Measurements from ENCODE around the gene TAF1D.
"Not testable (repeated sequence)": the region's sequence is repeated elsewhere in the genome, so short reads cannot be mapped to it uniquely, and the experiment has no call there.

The TAF1D gene

DNA sequence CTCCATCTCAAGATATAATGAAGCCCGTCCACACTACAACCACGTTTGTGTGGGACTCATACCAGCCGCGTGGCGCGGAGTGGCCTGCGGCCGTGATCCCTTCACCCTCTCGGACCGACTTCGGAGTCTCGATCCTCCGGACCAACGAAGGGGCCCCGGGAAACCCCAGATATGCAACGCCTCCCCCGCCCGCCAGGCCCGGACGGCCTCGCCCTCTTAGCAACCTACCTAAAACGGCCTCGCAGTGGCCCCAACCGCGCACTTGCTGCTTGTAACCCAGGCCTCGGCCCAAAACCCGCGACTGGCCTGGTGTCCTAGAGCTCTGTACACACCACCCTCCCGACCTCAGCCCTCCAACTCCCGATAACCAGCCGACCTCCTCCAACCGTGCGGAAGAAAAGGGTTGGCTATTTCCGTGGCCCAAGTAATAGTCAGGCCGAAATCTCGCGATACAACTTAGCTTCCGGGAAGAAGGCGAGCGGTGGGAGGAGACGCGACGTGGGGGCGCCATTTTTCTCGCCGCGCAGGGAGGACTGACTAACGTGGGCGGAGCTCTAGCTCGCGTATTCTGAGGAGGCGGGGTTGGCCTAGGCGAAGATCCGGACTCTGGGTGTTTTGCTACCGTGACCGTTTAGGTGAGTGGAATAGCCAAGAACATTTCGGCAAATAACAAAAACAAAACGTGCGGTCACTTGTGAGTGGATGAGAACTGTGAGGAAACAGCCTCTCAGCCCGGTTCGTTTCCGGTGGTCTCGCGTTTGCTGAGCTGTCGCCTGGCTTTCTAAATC lies at the start of gene TAF1D, which contains the start of gene C11orf54:
Gene TAF1D (minus strand): TSS at position 402 of the 788 bp plus-strand sequence. CDS start 2,191 bp downstream, outside the sequence.
Gene C11orf54 (plus strand): TSS at position 579 of the 788 bp plus-strand sequence. CDS start 5,722 bp downstream, outside the sequence.
- DNase-seq = peak; percentile 97

DNA sequence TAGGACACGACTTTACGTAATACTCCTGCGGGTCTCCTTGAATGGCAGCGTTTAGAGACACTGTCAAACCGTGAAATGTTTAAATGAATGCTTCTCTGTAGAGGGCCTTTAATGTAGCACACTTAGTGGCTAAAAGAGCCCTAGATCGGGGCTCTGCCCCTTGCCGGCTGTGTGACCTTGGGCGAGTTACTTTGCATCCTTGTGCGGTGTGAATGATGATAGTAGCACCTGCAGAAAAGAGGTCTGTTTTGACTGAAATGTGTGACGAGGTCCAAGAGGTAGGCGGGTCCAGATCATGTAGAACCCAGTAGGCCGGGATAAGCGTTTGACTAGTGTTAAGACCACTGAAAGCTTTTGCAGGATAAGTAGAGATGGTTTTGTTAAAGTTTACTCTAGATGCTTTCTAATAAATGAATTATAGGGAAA lies 43.7 kb upstream of the TAF1D start:
- no peak for DNase-seq

DNA sequence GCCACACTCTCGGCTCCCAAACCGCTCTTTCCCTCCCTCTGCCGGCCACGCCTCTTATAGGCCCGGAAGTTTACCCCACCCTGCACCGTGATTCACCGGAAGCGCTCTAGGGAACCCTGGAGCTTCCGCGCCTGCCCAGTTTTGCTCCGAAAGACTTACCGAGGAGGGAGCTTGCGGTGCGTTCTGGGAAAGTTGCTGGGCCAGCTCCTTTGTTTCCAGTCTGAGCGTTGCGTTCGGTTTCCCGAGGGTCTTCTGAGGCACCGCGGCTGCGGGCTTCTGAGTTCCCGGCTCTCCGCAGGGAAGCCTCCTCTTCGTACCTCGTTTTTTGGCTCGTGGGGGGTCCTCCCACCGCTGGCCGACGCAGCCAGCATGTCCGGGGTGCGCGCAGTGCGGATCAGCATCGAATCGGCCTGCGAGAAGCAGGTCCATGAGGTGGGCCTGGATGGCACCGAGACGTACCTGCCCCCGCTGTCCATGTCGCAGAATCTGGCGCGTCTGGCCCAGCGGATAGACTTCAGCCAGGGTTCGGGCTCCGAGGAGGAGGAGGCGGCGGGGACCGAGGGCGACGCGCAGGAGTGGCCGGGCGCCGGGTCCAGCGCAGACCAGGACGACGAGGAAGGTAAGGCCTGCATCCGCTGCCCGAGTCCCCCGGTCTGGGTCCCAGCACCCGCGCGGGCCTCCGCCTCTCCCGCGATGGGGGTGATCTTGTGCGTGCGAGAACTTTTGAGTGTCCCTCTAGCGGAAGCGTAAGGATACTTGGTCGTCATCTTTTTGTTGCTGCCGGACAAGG lies 43.0 kb upstream of the TAF1D start, which contains the start of gene MED17:
Gene MED17 (plus strand): TSS at position 138 of the 790 bp plus-strand sequence. CDS start 232 bp downstream, at position 370.
- peak; percentile 86 for DNase-seq

- DNase-seq = no peak
Observed at GRCh38 chr11:93783765-93784144, 42.5 kb upstream of the TAF1D start.

DNA sequence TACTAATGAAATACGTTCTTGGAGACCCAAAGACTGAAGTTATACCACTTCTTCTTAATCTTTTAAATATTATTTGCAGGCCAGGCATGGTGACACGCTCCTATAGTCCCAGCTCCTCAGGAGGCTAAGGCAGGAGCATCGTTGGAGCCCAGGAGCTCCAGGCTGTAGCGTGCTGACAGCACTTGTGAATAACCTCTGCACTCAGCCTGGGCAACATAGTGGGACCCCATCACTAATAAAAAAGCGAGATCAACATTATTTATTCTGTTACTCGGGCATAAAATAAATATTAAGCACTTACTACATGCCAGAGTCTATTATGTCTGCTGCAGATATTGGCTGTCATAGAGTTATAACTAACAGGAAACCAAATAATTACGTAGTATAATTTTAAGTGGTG lies 42.1 kb upstream of the TAF1D start:
- no peak for DNase-seq

GRCh38 chr11:93775289-93775688 lies 34.0 kb upstream of the TAF1D start:
- DNase-seq = no peak

GRCh38 chr11:93774560-93774959 lies 33.3 kb upstream of the TAF1D start:
- not testable (repeated sequence) for DNase-seq

DNA sequence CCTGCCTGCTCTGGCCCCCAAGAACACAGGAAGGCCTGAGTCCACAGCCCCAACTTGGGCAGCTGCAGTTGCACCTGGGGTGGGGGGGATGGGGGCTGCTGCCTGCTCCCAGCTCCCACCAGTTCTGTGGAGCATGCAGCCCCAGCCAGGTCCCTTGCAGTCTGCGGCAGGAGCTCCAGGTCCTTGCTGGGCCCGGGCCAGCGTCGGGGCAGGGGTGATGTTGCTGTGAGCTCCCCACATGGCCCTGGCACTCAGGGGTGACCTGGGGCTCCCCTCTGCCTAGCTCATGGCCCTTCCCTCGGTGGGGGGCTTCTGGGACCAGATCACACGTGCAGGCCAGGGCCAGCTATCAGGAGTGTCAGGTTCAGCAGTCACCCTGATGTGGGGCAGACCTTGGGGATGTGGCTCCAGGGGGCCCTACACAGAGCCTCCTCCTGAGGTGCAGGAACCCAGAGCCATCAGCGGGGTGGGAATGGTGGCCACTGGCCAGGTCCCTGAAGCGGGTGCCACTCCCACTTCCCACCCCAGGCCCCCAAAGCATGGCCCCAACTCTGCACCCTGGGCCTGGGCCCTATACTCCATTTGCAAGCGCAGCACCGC lies 32.4 kb upstream of the TAF1D start:
- no peak for DNase-seq

DNA sequence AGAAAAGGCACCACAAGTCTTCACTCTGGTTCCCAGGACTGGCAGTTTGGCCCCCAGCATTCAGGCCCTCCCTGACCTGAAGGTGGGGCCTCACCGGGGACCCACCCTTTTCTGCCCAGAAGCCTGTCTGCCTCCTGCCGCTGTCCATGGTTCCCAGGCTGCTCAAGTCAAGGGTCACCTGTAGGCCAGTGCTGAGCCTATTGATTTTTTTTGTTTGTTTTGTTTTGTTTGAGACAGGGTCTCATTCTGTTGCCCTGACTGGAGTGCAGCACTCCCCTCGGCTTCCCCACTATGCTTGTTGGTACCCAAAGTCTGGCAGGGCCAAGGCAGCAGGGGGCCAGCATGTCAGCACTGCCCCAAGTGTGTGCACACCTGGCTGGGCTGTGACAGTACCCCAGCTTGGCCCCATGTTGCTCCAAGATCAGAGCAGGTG lies 31.8 kb upstream of the TAF1D start:
- no peak for DNase-seq

DNA sequence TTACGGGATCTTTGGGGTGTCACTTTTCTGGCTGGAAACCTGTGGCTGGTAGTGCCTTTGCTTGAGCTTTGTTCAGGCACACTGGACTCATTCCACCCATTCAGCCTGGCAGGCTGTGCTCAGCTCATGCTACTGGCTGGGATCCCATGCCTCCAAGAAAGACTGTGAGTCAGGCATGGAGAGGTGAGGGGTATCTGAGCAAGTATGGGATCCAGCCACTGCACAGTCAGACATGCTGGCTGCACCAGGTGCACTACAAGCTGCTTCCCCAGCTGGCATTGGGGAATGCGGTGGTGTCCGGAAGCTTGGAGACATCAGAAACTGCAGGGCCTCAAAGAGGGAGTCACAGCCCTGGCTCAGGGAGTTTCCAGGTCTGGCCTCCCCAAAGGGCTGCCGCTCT lies 30.8 kb upstream of the TAF1D start:
- DNase-seq = no peak

DNA sequence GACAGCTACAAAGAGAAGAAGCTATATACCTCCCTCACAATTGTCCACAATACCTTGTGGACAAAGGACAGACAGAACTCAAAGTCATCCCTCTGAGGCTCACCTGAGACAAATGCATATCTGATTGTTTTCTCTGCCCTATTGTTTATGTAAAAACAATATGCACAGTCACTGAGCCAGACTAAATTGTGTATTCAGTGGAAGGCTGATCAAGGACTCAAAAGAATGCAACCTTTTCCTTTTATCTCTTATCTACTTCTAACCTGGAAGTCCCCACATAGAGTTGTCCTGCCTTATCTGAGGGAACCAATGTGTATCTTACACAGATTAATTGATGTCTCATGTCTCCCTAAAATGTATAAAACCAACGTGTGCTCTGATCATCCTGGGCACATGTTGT lies 28.9 kb upstream of the TAF1D start:
- no peak for DNase-seq

GRCh38 chr11:93767018-93767417 lies 25.7 kb upstream of the TAF1D start:
- no peak for DNase-seq

GRCh38 chr11:93766504-93766903 lies 25.2 kb upstream of the TAF1D start:
- DNase-seq = no peak

DNA sequence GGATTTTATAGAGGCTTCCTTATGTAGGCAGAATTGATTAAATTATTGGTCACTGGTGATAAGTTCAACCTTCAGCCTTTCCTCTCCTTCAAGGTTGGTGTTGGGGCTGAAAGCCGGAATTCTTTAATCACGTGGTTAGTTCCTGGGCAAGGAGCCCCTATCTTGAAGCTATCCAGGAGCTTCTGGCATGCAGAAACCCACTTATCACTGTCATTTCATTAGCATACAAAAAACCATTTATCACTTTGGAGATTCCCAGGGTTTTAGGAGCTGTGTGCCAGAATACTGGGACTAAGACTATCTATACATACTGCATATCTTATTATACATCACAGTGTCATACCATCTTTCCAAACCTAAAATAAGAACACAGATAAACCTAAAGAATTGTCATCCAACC lies 24.3 kb upstream of the TAF1D start:
- DNase-seq = no peak

DNA sequence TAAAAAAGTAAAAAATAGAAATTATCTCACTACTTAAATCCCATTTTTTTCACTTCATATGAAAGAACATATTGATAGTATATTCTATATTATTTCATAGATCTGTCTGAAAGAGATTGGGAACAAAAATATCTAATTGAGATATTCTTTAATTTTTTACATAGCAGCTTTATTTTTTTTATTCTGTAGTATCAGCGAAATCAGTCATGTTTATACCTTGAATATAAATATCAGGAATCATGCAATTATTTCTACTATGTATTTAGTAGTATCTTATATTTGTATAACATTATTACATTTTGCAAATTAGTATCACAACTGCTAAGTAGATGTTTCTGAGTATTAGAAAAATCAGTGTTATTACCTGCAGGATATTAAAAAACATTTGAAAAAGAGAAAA lies 20.6 kb upstream of the TAF1D start:
- no peak for DNase-seq

- DNase-seq = not testable (repeated sequence)
Observed at GRCh38 chr11:93759123-93759522, 17.8 kb upstream of the TAF1D start.

DNA sequence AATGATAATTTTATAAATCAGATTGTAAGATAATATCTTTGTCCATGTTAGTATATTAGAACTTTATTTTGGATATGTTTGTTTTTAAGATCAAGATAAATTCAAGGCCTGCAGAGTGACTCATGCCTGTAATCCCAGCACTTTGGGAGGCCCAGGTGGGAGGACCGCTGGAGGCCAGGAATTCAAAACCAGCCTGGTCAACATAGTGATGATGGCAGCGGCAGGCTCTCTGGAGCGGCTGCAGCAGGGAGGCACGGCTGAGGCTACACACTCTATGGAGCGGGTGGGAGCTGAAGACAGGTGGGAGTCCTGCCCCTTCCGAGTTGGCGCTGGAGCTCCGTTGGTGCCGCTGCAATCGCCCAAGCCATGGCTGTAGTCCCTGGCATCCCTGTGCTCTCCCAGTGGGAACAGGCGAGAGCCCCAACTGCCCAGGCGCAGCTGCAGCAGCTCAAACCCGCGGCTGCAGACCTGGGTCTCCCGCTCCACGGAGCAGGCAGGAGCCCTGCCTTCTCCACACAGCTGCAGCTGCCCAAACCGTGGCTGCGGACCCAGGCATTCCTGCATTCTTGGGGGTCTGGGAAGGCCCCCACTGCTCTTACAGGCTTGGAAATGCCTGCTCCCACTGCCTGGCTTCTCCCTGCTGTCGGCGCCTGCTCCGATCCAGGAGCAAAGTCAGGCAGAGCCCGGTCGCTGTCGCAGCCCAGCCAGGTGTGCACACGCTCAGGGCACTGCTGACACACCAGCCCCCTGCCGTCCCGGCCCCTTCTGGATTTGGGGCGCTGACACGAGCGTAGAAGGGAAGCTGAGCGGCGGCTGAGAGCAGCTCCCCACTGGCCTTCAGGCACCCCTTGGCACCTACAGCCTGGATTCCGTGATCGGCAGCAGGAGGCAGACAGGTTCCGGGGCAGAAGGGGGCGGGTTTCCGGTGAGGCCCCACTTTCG lies 16.9 kb upstream of the TAF1D start:
- no peak for DNase-seq

- no peak for DNase-seq
Observed at GRCh38 chr11:93757301-93757700, 16.0 kb upstream of the TAF1D start.

- no peak for DNase-seq
Observed at GRCh38 chr11:93756748-93757147, 15.5 kb upstream of the TAF1D start.

- DNase-seq = no peak
Observed at GRCh38 chr11:93753241-93753640, 11.9 kb upstream of the TAF1D start.

DNA sequence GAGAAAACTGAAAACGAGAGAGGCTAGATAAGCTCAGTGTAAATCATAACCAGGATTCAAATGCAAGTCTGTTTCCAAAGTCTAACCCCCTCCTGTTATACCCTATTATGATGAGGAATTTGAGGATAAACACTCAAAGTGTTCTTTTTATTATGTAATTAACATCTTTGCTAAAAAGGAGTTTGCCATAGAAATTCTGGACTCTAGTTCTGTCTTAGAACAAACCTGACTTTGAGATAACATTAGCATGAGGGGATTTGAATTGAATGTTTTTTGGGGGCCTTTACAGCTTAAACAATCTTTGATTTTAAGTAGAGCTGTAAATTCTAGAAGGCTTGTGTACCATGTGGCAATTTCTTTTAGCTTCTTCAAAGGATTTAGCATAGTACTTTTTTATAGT lies 9.7 kb upstream of the TAF1D start:
- DNase-seq = no peak

GRCh38 chr11:93747122-93747521 lies 5.8 kb upstream of the TAF1D start:
- no peak for DNase-seq

All from activated T-cell treated with anti-CD3 and anti-CD28 coated beads for 4 hours (primary cell).